ENCODE measurements around the gene PSMA4. TPM values are rescaled to one million over a fixed set of nuclear protein-coding genes. Genes with fewer than 3 reads are reported as not detected.
"Not testable (repeated sequence)": the region's sequence is repeated elsewhere in the genome, so short reads cannot be mapped to it uniquely, and the experiment has no call there.

Gene PSMA4
- total RNA-seq, 1 donor from 2014 or later = 315 TPM

- TF ChIP-seq, protein P1, sequence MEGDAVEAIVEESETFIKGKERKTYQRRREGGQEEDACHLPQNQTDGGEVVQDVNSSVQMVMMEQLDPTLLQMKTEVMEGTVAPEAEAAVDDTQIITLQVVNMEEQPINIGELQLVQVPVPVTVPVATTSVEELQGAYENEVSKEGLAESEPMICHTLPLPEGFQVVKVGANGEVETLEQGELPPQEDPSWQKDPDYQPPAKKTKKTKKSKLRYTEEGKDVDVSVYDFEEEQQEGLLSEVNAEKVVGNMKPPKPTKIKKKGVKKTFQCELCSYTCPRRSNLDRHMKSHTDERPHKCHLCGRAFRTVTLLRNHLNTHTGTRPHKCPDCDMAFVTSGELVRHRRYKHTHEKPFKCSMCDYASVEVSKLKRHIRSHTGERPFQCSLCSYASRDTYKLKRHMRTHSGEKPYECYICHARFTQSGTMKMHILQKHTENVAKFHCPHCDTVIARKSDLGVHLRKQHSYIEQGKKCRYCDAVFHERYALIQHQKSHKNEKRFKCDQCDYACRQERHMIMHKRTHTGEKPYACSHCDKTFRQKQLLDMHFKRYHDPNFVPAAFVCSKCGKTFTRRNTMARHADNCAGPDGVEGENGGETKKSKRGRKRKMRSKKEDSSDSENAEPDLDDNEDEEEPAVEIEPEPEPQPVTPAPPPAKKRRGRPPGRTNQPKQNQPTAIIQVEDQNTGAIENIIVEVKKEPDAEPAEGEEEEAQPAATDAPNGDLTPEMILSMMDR (conservative IDR thresholded peaks at IDR 0.05) = no peak
- H3K27me3 Mint-ChIP-seq (ENCODE audit: low read depth) = no peaks in the 10 kb centered on the region
- H3K36me3 Mint-ChIP-seq (ENCODE audit: low read depth) = no peaks in the 10 kb centered on the region
- H3K27ac Mint-ChIP-seq (ENCODE audit: unreplicated experiment) = no peak overlapping the region
- DNase-seq (ENCODE audit: low read depth, low spot score) = no peak
- peaks cover 9% of the 10 kb centered on the region for H3K4me1 Mint-ChIP-seq
- no peaks in the 10 kb centered on the region for H3K9me3 Mint-ChIP-seq
- H3K4me3 Mint-ChIP-seq = no peak overlapping the region
Measured at GRCh38 chr15:78533331-78533730, 6.9 kb upstream of the PSMA4 start.

DNA sequence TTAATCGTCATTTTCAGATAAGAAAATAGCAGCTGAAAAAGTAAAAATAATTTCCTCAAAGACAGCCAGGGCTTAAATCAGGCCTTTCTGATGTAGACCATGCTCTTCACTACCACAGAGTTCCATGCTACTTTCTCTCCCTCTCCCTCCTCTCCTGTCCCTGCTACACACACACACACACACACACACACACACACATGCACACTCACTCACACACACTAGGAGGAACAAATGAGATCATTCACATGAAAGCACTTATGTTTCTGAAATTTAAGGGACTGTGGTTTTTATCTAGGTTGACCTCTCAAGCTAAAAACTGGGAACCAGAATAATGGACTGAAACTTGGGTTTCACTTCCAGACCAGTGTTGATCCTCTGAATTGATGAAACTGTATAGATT lies 4.1 kb upstream of the PSMA4 start:
- Mint-ChIP-seq H3K4me1 (peaks cover 16% of the 10 kb centered on the region), H3K4me3 (no peak overlapping the region), H3K9me3 (no peaks in the 10 kb centered on the region), H3K27me3 (ENCODE audit: low read depth) (no peaks in the 10 kb centered on the region), H3K36me3 (ENCODE audit: low read depth) (no peaks in the 10 kb centered on the region), H3K27ac (ENCODE audit: unreplicated experiment) (no peak overlapping the region)
- no peak for DNase-seq (ENCODE audit: low read depth, low spot score)
- TF ChIP-seq, protein P1 (conservative IDR thresholded peaks at IDR 0.05) = no peak

DNA sequence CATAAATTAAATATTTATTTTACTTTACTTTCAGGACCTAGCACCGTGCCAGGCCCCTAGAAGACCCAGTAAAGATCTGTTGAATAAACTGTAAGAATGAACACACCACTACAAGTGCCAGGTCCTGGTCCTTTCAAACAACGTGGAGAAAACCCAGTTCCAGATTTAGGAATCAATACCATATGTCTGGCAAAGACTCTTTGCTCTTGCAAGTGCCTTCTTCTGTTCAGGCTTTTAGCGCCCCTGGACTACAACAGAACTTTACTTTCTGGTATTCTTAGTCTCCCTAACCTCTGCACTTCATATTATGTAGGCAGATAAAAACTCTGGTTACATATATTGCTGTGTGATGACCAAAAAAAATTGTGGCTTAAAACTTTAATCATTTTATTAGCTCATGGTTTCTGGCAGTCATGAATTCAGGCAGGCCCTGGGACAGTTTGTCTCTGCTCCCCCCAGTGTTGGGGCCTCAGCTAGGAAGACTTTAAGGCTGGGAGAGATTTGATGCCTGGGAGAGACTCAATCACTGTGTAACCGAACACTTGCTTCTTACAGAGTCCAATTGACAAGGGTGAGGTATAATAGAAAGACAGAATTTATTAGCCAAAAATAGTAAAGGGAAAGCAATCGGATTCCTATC lies 2.9 kb upstream of the PSMA4 start:
- Mint-ChIP-seq H3K4me1 (peaks cover 26% of the 10 kb centered on the region), H3K27ac (ENCODE audit: unreplicated experiment) (peak overlapping the region; percentile 65), H3K4me3 (peak overlapping the region; percentile 59), H3K36me3 (ENCODE audit: low read depth) (no peaks in the 10 kb centered on the region), H3K27me3 (ENCODE audit: low read depth) (no peaks in the 10 kb centered on the region), H3K9me3 (no peaks in the 10 kb centered on the region)
- DNase-seq (ENCODE audit: low read depth, low spot score) = no peak
- TF ChIP-seq, protein P1 (conservative IDR thresholded peaks at IDR 0.05) = no peak

- TF ChIP-seq, protein P1 (conservative IDR thresholded peaks at IDR 0.05) = no peak
- peak overlapping the region; percentile 59 for H3K4me3 Mint-ChIP-seq
- DNase-seq (ENCODE audit: low read depth, low spot score) = no peak
- H3K4me1 Mint-ChIP-seq = peaks cover 26% of the 10 kb centered on the region
- H3K36me3 Mint-ChIP-seq (ENCODE audit: low read depth) = no peaks in the 10 kb centered on the region
- peak overlapping the region; percentile 7 for H3K27ac Mint-ChIP-seq (ENCODE audit: unreplicated experiment)
- no peaks in the 10 kb centered on the region for H3K27me3 Mint-ChIP-seq (ENCODE audit: low read depth)
- H3K9me3 Mint-ChIP-seq = no peaks in the 10 kb centered on the region
Measured at GRCh38 chr15:78538358-78538757, 1.9 kb upstream of the PSMA4 start.

DNA sequence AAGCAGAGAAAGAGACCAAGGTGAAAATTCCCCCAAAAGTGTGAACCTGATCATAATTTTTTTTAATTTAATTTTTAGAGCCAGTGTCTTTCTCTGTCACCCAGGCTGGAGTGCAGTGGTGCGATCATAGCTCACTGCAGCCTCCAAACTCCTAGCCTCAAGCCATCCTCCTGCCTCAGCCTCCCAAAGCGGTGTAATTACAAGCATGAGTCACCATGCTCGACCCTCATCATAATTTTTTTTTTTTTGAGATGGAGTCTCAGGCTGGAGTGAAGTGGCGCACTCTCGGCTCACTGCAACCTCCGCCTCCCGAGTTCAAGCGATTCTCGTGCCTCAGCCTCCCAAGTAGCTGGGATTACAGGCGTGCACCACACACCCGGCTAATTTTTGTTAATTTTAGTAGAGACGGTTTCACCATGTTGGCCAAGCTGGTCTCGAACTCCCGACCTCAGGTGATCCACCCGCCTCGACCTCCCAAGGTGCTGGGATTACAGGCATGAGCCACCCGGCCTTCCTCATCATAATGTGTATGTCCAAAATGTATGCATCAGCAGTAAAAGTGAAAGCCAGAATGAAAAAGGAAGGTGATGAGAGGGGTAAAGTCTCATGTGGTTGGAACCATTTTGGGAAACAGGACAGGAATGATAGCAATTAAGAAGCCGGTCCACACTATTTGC lies 642 bp upstream of the PSMA4 start:
- not testable (repeated sequence) for DNase-seq (ENCODE audit: low read depth, low spot score); H3K27me3 Mint-ChIP-seq (ENCODE audit: low read depth); H3K9me3 Mint-ChIP-seq; H3K36me3 Mint-ChIP-seq (ENCODE audit: low read depth)
- Mint-ChIP-seq H3K4me1 (peaks cover 22% of the 10 kb centered on the region), H3K4me3 (peak overlapping the region; percentile 93), H3K27ac (ENCODE audit: unreplicated experiment) (peak overlapping the region; percentile 99)
